DLD1 (cell line): ENCODE data around the gene MDC1.
"Not testable (repeated sequence)": the region's sequence is repeated elsewhere in the genome, so short reads cannot be mapped to it uniquely, and the experiment has no call there.

Source experiments
- in situ Hi-C: cut with HindIII; loops from 2 replicates; pipeline ENCODE4 v1.10.0; 2017; ENCODE audit warnings: low sequenced_read_pairs

MDC1 gene

DNA sequence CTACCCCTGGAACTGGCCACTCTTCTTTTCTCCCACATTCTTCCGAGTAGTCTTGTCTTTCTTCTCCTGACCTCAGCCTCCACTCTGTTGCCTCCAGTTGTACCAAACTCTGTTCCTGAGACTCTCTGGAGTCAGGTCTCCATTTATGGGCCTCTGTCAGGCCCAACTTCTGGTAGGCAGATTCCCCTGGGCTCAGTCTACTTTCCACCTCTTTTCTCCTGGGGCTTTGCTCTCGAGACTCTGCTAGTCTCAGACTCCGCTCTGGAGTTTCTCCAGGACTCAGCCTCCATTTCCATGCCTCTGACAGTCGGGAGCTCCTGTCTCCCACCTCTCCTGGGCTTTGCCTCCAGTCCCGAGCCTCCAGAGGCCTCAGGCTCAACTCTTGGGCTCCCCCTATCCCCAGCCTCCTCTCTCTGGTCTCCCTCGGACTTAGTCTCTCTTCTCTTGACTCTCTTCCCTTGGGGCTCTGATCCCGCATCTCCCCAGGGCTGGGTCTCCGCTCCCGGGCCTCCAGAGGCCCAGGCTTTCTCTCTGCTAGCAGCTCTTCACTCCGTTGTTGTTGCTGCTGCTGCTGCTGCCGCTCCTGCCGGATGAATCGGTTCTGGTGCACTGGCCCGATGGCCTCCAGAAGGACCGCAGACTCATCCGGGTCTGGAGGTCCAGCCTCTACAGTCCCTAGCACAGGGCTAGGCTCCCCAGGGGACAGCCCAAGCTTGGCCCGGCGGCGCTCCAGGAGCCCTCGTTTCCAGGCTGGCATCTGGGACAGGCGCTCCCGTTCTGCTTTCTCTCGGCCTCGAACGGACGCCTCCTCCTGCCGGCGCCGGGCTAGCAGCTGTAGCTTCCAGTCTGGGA is 31.7 kb downstream of the MDC1 start:
- in situ Hi-C loops: no loop called here

DNA sequence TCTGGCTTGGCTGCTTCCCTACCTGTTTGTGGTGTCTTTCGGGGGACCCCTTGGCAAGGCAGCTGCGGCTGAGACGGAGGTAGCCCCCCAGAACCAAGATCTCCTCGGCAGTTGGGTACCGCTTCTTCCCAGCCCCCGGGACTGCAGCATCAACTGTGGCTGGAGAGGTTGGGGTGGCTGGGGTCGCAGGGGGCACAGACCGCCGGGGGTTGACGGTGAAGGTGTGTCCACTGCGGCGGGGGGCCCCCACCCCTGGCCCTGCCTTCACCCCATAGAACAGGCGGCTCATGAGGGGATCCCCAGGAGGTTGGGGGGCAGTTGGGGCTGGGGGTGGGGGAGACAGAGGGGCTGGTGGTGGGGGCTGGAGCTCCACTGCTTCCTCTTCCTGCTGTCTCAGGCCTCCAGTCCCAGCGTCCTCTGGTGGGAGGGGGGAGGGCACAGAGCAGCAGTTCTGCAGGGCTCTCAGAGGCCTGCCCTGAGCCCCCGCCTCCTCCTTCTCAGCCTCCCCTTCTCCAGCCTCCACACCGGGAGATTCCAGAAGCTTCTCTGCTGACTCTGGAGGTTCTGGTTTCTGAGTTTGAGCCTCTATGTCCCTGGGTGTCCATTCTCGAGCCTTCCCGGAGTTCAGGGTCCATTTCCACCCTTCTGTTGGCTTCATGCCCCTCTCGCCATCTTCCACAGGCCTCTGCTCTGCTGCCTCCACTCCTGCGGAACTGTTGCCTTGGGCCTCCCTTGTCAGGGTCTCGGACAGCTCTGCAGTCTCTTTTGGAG is 32.5 kb downstream of the MDC1 start:
- in situ Hi-C loops: no loop called here

DNA sequence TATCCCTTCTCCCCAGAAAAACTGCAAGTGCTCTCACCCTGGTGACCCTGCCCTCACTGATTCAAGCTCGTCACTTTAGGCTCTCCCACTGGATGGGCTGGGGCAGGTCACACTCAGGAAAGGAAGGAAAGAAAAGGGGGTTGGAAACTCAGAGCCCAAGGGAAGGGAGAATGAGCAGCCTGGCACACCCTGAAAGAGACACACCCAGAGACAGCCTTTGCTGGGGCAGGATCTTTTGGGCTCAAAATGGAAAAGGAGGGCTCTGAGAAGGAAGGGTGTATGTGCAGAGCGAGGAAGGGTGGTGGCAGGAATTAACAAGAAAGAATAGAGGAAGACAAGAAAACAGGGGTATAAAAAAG is 33.1 kb downstream of the MDC1 start:
- in situ Hi-C loops: no loop called here

DNA sequence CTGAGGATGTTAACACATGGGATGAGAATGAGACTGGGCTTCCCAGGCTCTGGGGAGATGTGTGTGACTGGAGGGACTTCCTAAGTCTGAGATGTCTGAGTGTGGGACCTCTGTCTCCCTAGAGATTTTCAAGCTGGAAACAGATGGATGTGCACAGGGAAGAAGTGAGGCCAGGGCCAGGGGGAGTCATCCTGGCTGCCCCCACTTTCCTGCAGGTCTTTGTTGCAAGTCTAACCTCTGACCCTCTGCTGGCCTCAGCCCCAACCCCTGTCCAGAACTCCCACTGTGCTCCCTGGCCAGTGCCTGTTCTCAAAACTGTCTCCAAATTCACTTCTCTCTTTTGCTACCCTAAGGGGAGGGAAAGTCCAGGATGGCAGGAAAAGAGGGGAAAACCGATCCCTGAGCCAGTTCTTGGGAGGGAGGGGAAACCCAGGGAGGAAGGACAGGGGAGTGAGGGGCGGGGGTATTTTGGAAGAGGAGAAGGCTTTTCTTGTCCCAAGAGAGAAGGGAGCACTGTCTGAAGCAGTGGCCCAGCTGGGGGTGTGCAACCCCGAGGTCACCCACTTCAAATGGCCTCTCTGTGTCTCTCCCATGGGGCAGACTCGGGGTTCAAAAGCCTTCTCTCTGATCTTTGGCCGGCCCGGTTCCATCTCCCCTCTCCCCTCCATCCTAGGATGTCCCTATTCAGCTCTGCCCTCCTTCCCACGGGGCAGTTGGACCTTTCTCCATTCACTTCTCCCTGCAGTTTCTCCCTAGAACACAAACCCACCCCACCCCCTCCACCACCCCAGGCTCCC is 33.7 kb downstream of the MDC1 start:
- in situ Hi-C loops: no loop called here

DNA sequence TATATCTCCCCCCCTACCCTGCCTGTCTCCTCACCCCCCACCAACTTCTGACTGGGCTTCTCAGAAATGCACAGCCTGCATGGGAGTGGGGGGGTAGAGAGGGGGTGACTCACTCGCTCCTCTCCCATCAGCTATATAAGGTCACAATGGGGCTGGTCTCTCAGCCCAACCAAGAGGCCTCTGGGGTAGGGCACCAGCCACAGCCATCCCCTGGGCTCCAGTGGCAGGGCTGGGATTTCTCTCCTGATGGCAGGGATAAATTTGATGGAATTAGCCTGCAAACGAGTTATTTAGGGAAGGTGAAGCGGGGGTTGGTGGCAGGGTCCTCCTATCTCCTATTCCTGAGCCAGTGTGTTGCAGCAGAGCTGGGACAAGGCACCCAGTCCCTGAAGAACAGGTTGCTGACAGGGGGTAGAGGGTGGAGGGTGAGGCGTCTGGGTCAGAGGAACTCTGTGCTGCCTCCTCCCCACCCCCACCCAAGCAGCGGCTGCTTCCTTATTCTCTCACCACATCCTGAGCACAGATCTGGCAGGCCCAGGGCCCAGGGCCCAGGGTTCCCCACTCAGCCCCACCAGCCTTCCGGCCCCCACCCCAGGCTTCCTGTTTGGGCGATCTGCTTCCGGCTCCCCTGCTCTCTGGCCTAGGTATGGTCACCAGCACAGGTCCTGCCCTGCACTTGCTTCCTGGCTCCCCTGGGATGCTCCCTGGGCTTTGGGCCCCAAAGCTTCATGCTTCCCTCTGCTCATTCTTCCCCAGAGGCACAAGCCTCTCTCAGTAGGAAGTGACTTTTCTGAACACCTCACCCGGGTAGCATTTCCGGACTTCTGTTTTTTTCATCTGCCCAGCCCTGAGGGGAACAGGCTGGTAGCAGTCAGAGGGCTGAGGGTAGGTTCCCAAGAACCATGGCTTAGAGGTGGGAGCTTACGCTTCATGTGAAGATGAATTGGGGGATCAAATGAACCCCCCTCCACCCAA is 34.7 kb downstream of the MDC1 start:
- in situ Hi-C loops: no loop called here

DNA sequence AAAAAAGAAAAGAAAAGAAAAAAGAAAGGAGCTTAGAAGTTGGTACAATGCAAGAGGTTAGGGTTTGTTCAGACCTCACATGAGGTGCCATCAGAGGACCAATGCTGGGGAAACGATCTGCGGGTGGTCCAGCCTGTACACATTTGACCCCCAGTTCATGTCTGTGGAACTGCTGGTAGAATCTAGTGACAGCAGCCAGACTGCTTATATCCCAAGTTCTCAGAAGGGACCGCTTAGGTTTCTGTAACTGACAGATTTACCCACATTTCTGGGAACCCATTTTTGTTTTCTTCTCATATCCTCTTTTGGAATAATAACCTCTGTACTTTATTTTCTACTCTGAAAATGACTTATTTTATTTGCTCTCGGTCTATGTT is 35.3 kb downstream of the MDC1 start:
- in situ Hi-C loops: no loop called here

DNA sequence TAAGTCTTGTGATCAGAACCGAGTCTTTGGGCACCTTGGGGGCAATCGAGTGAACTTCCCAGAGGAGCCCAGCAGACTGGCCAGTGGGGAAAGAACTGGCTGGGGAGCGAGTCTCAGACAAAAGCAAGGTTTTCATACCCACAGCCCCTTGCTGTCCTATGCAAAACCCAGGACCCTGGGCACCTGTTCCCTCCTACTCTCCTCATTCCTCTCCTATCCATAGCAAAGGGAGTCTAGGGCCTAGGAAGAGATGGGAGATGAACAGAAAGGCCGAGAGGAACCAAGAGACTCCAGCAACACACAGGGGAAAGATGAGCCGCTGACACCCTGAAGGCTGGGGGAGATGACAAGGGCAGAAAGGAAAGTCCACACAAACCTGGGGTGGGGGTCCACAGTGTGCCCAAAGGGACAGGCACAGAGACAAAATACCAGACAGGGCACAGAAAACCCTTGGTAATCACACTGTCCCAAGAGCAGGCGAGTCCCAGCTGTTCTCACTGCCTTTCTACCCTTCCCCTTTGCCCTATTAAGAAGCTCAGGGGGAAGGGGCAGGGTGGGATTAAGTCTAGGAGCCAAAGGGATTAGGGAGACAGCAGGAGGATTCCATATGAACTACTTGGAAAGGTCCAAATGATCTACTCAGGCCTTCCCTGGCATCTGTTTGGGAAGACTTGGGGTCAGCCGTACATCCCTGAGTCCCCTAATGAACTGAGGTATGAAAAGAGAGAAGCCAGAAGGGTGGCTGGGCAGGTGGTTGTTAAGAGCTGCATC is 37.1 kb downstream of the MDC1 start:
- in situ Hi-C loops: no loop called here

DNA sequence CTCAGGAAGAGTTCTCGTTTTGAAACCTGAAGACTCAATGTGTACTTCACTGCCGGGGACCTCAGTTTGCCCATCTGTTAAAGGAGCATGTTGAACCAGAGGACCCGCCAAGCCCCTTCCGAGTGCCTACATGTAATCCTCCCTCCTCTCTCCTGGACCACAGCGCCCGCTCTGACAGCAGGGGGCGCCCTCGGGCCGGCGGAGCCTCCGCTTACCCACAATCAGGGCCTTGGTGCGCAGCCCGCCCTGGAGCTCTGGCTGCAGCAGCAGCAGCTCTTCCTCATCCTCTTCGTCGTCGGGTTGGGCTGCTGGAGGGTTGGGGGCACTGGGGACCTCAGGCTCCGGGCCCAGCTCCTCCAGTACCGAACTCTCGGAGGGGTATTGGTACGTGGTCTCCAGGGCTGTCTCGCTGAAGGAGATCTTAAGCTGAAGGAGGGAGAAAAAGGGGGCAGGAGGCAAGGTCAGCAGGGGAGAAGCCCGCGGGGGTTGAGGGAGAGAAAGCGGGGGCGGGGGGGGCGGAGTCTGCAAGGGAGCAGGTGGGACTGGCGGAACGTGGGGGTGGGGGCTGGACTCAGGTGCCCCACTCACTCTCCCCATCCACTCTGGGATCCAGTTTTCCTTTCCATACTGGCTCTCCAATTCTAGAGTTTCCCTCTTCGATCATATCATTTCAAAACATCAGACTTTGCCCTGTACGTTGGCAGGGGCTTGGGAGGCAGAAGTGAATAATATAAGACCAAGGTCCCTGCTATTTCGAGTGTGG is 37.9 kb downstream of the MDC1 start:
- in situ Hi-C loops: no loop called here

DNA sequence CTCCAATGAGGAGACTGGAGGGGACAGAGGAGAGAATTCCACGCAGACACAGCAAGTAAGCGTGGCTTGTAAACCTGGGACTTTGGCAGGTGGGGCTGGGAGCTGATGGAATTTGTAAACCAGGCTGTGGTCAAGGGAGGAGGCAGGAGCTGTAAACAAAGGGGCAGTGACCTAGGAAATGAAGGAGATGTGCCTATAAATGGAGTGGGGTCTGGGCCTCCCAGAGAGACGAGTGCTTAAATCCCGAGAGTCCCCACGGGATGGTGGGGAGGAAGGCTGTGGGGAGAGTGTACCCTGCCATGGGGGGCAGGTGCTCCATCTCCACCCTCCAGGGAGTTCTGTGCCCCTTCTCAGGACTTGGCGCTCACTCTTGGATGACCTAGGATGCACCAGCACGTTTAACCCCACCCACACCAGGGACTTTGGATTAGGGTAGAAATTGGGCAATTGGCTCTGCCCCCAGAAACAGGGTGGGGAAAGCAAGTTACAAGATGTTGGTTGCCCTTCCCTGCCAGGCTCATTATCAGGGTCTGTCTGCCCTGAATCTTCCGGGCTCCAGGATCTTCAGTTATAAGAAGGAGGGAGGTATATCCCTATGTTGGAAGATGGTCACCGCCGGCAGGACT is 40.3 kb downstream of the MDC1 start:
- in situ Hi-C loops: no loop called here

DNA sequence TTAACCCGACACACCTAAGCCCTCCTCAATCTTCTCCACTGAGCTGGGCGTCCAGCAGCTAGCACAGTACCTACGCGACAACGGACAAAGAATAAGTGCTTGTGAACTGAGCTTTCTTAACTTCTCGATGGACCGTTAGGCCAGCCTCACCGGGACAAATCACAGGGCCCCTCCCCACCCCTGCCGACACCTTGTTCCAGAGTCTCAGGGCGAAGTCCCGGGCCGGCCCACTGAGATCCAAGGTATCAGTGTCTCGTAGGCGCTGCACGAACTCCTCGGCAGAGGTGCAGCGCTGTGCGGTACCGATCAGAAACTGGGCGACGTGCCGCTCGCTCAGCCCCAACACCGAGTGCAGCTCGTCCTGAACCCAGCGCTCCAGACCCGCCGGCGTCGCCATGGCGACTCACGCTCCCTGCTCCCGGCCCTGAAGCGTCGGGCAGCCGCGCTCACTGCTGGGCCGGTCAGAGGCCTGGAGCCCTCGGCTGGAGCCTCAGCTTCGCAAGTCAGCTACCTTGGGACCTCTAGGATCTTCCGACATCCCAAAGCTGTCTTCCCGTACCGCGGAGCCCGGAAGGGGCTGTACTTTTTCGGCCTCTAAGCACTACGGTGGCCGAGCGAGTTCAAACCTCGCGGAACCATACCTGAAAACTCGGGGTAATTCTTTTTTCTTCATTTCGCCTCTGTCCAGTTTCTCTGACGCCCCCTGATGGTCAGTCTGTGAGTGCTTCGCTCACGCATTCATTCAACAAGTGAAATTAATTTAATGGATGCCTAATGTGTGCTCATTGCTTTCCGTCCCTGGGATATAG is 44.4 kb downstream of the MDC1 start, which contains the start of gene DHX16:
TSS of gene DHX16 (minus strand) at position 562 of the 809 bp plus-strand sequence. CDS start at position 397, 165 bp downstream.
- in situ Hi-C loops: no loop called here

DNA sequence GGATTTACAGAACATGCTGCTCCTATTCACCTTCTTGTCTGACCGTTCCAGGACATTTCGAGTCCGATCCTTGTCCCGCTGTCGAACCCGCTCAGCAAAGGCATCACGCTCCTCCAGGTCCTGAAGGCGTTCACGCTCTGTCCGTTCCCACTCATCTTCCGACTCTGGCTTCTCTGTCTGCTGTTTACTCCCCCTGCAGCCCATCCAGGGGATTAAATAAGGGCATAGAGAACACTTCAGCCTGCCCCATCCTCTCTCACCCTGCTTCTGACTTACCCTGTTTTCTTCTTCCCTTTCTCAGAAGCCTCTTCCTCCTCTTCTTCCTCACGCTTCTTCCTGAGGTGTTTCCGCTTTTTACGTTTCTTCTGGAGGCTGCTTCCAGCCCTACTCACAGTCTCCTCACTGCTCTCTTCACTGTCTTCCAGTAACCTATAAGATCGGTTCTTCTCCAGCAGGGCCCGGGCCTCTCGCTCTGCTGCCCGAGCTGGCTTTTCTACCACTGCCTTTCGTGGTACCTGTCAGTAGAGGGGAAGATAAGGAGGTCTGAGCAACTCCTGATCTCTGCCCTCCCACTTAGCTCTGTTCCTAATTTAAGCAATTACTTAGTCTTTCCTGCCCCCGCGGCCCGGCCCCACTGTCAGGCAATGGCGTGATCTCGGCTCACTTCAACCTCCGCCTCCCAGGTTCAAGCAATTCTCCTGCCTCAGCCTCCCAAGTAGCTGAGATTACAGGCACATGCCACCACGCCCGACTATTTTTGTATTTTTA is 46.1 kb downstream of the MDC1 start:
- in situ Hi-C loops: no loop called here

DNA sequence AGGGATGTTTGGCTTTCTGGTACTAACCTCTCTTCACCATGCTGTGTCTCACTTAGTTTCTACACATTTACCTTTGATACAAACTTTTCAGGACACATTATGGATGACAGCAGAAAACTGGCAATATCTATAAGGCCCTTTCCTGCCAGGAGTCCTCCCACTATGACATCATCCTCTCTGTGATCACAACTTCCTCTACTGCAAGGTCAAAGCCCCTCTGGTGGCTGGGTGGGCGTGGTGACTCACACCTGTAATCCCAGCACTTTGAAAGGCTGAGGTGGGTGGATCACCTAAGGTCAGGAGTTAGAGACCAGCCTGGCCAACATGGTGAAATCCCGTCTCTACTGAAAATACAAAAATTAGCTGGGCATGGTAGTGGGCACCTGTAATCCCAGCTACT is 50.8 kb downstream of the MDC1 start:
- in situ Hi-C loops: not testable (repeated sequence)

DNA sequence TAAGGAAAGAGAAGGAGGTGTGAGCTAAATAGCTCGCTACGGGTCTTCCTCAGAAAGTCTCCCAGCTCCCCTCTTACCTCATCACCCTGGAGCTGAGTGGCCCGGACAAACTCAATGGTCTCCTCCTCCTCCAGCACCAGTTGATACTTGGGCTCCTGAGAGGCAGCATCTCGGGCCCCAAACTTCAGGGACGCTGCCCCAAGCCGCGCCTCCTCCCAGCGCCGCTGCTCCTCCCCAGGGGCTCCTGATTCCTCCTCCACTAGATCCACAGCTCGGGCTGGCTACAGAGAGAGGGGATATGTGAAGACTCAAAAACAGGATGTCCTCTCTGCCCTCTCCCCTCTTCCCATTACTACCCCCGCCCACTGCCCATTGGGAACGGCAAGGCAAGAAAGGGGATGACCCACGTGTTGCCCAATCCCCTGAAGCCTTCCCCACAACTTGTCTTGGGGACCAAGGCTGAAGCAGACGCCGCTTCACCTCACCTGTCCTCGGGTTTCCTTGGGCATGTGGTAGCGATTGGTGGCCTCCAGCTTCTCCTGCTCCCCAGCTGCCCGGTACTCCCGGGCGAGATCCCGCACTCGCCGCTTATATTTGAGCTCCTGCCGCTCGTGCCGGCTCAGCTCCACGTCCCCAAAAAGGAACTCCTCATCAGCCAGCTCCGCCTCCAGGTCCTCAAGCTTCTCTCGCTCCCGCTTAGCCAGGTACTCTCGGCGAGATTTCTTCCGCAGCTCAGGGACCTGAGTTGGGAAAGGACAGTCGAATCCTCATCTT is 51.9 kb downstream of the MDC1 start:
- in situ Hi-C loops: no loop called here

DNA sequence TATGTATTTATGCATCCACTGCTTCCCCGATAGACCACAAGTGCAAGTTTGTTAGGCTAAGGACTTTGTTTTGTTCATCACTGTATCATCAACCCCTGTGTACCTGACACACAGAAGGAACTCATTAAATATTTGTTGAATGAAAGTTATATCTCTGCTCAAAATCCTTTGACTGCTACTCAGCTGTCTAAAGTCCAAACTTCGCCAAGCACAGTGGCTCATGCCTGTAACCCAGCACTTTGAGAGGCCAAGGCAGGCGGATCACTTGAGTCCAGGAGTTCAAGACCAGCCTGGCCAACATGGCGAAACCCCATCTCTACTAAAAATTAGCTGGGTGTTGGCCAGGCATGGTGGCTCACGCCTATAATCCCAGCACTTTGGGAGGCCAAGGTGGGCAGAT is 59.2 kb downstream of the MDC1 start:
- in situ Hi-C loops: not testable (repeated sequence)

DNA sequence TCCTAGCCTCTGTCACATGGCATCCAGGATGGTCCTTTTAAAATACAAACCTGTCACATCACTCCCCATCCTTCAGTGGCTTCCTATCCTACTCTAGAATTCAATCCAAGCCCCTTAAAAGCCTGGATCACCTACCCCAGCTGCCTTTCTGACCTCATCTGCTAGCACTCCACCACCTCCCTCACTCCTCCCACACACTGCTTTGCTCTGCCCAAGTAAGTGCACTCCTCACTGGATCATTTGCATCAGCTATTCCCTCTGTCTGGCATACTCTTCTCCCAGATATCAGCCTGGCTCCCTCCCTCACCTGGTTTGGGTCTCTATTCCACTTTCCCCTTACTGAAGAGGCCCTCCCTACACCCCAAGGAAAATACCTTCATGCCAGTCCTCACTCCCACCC is 59.6 kb downstream of the MDC1 start:
- in situ Hi-C loops: no loop called here

DNA sequence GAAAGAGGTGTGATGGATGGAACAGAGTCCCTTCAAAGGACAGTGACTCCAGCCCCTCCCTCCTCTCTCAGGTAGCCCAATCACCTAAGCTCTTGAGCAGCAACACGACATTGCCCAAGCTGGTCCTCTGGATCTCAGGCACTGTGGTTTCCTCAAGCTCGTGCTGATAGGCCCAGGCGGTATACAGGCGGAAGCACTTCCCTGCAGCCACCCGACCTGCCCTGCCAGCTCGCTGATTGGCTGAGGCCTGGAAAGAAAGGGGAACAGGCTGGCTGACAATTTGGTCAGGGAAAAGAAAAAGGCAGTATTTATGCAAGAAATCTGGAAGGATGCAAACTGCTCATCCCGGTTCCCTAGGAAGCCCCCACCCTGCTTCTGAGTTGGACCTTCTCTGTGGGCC is 60.6 kb downstream of the MDC1 start:
- in situ Hi-C loops: no loop called here
